Measurements from ENCODE around the gene ARHGAP19.

DNA sequence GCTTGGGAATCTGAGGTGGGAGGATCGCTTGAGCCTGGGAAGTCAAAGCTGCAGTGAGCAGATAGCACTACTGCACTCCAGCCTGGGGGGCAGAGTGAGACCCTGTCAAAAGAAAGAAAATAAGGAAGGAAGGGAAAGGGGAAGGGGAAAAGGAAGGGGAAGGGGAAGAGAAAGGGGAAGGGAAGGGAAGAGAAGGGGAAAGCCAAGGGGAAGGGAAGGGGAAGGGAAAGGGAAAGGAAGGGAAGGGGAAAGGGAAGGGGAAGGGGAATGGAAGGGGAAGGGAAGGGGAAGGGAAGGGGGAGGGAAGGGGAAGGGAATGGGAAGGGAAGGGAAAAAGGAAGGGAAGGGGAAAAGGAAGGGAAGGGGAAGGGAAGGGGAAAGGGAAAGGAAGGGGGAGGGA lies 41.5 kb downstream of the ARHGAP19 start:
- no peak for TF ChIP-seq POLR2A (IDR thresholded peaks at IDR 0.05; ENCODE audit: low read depth, low read length)
- TF ChIP-seq, protein P1, sequence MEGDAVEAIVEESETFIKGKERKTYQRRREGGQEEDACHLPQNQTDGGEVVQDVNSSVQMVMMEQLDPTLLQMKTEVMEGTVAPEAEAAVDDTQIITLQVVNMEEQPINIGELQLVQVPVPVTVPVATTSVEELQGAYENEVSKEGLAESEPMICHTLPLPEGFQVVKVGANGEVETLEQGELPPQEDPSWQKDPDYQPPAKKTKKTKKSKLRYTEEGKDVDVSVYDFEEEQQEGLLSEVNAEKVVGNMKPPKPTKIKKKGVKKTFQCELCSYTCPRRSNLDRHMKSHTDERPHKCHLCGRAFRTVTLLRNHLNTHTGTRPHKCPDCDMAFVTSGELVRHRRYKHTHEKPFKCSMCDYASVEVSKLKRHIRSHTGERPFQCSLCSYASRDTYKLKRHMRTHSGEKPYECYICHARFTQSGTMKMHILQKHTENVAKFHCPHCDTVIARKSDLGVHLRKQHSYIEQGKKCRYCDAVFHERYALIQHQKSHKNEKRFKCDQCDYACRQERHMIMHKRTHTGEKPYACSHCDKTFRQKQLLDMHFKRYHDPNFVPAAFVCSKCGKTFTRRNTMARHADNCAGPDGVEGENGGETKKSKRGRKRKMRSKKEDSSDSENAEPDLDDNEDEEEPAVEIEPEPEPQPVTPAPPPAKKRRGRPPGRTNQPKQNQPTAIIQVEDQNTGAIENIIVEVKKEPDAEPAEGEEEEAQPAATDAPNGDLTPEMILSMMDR (IDR thresholded peaks at IDR 0.05; ENCODE audit: extremely low read depth in 1 of 2, insufficient read depth in 1 of 2, low read depth in 1 of 2, low read length in 2 of 2), result no peak
- TF ChIP-seq EZH2 (IDR thresholded peaks at IDR 0.05; ENCODE audit: borderline replicate concordance, low read depth, low read length, severe bottlenecking), result no peak
- TF ChIP-seq, protein P2, sequence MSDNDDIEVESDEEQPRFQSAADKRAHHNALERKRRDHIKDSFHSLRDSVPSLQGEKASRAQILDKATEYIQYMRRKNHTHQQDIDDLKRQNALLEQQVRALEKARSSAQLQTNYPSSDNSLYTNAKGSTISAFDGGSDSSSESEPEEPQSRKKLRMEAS (IDR thresholded peaks at IDR 0.05; ENCODE audit: insufficient read depth, insufficient read length), result no peak
- no peak for TF ChIP-seq POLR2AphosphoS5 (IDR thresholded peaks at IDR 0.05; ENCODE audit: insufficient read depth, low read depth, low read length)
- TF ChIP-seq JUN (IDR thresholded peaks at IDR 0.05; ENCODE audit: borderline replicate concordance, insufficient read depth, insufficient read length, low read depth), result no peak

All from endothelial cell of umbilical vein (primary cell).